CD4-positive, alpha-beta T cell (primary cell): Measurements from ENCODE around the gene OAS3. TPM values are rescaled to one million over a fixed set of nuclear protein-coding genes. Genes with fewer than 3 reads are reported as not detected.
A peak's percentile ranks its signal among the peaks of the same experiment; 100 is the strongest.

ENCODE experiments used
- ATAC-seq: fragments of 200-7000 bp; cut with Tn5 transposase; one replicate; pipeline ENCODE4 v1.10.0; 2022; ENCODE audit warnings: mild to moderate bottlenecking; ENCODE audit not compliant: poor library complexity
- CTCF ChIA-PET: fragments of 350-600 bp; sonication (Branson Sonifier 250); formaldehyde crosslinking; loops from one replicate; lab custom pipeline; 2021; ENCODE audit warnings: antibody characterized with exemption, inconsistent platforms; lab: Charles Lee
- POLR2A ChIA-PET: fragments of 350-600 bp; sonication (Branson Sonifier 250); formaldehyde crosslinking; loops from one replicate; lab custom pipeline; 2021; ENCODE audit warnings: antibody characterized with exemption, inconsistent platforms; lab: Charles Lee
- DNase-seq, 14 experiments: peaks; one replicate each; pipeline ENCODE4 v3.0.0-alpha.2; 2013 to 2020; ENCODE audit warnings: mixed read lengths in 2 of 14
- H3K27ac ChIP-seq, 2 donors: one replicate each; pipeline versions ENCODE4 v1.5.1 to v1.7.0; 2013; ENCODE audit warnings: low read length in 2 of 2, low read depth in 1 of 2, mild to moderate bottlenecking in 1 of 2
- H3K27me3 ChIP-seq, 2 experiments: 1 replicate in 1 of 2; 2 replicates in 1 of 2; pipeline versions ENCODE4 v1.6.1 to v1.7.0; 2013; ENCODE audit warnings: low read length in 2 of 2, control low read depth in 1 of 2, mild to moderate bottlenecking in 1 of 2, moderate library complexity in 1 of 2; ENCODE audit not compliant: insufficient read depth in 2 of 2, control insufficient read depth in 1 of 2
- H3K36me3 ChIP-seq: one replicate; pipeline ENCODE4 v1.6.1; 2013; ENCODE audit warnings: low read length, control low read depth; ENCODE audit not compliant: insufficient read depth
- H3K4me1 ChIP-seq: one replicate; pipeline ENCODE4 v1.6.1; 2013; ENCODE audit warnings: low read length, control low read depth; ENCODE audit not compliant: insufficient read depth
- H3K4me3 ChIP-seq: one replicate; pipeline ENCODE4 v1.5.1; 2013; ENCODE audit warnings: mild to moderate bottlenecking, low read length, moderate library complexity
- H3K9me3 ChIP-seq, 2 experiments: 1 replicate in 1 of 2; 2 replicates in 1 of 2; pipeline versions ENCODE4 v1.6.1 to v1.7.0; 2013; ENCODE audit warnings: low read length in 2 of 2, mild to moderate bottlenecking in 2 of 2, control low read depth in 1 of 2, moderate library complexity in 1 of 2; ENCODE audit not compliant: control insufficient read depth in 1 of 2, insufficient read depth in 1 of 2
- H3K27ac Mint-ChIP-seq: one replicate; pipeline ENCODE4 v1.8.0; 2020; ENCODE audit warnings: mixed read lengths
- H3K27me3 Mint-ChIP-seq: one replicate; pipeline ENCODE4 v1.8.0; 2021; ENCODE audit warnings: mixed read lengths
- H3K36me3 Mint-ChIP-seq: one replicate; pipeline ENCODE4 v1.8.0; 2021; ENCODE audit warnings: low read depth, mixed read lengths
- H3K4me1 Mint-ChIP-seq: one replicate; pipeline ENCODE4 v1.8.0; 2021; ENCODE audit warnings: low read depth, mixed read lengths
- H3K4me3 Mint-ChIP-seq: one replicate; pipeline ENCODE4 v1.8.0; 2020; ENCODE audit warnings: mild to moderate bottlenecking, mixed read lengths
- H3K9me3 Mint-ChIP-seq: one replicate; pipeline ENCODE4 v1.8.0; 2020; ENCODE audit warnings: mixed read lengths
- intact Hi-C, 2 experiments: fragments of 100-400 bp; cut with DNase I in 1 of 2; cut with micrococcal nuclease in 1 of 2; formaldehyde crosslinking; loops; one replicate each; pipeline versions ENCODE4 v1.15.1 to v1.9.0; 2023 to 2025; cut with DNase I, micrococcal nuclease
- total RNA-seq, 174 experiments: library from RNA in 2 of 174; stranded (reverse) in 2 of 174; gene quantifications; one replicate each; pipeline ENCODE4 v1.2.3 and lab custom pipeline; 2021 to 2026
- TF ChIP-seq, protein P1 (sequence below): fragments of 200-600 bp; IDR thresholded peaks from one replicate; pipeline ENCODE4 v1.8.0; 2022; ENCODE audit warnings: antibody characterized with exemption, mild to moderate bottlenecking

Gene OAS3
- total RNA-seq, 2 experiments from 2014 or later = 13.9 to 14.5 TPM

- TF ChIP-seq, protein P1, sequence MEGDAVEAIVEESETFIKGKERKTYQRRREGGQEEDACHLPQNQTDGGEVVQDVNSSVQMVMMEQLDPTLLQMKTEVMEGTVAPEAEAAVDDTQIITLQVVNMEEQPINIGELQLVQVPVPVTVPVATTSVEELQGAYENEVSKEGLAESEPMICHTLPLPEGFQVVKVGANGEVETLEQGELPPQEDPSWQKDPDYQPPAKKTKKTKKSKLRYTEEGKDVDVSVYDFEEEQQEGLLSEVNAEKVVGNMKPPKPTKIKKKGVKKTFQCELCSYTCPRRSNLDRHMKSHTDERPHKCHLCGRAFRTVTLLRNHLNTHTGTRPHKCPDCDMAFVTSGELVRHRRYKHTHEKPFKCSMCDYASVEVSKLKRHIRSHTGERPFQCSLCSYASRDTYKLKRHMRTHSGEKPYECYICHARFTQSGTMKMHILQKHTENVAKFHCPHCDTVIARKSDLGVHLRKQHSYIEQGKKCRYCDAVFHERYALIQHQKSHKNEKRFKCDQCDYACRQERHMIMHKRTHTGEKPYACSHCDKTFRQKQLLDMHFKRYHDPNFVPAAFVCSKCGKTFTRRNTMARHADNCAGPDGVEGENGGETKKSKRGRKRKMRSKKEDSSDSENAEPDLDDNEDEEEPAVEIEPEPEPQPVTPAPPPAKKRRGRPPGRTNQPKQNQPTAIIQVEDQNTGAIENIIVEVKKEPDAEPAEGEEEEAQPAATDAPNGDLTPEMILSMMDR = no peak
- Mint-ChIP-seq H3K4me1 (peaks cover 87% of the 10 kb centered on the region), H3K9me3 (no peaks in the 10 kb centered on the region), H3K27ac (peak overlapping the region; percentile 82), H3K4me3 (peak overlapping the region; percentile 87), H3K27me3 (no peaks in the 10 kb centered on the region), H3K36me3 (peaks cover 40% of the 10 kb centered on the region)
- Histone ChIP-seq H3K27ac (peak overlapping the region; percentile 59 to 66), H3K27me3 (no peaks in the 10 kb centered on the region), H3K9me3 (no peaks in the 10 kb centered on the region), H3K4me3 (peak overlapping the region; percentile 66), H3K4me1 (peaks cover 50% of the 10 kb centered on the region), H3K36me3 (no peaks in the 10 kb centered on the region)
- intact Hi-C loops = loop anchor here in 1 of 2 experiments (5.0 kb wide), 1 partner anchor 75 kb away; no protein-coding TSS in a partner anchor
- ATAC-seq (no peak), DNase-seq (peak in 2 of 14 experiments; percentile 21 to 33)
- ChIA-PET CTCF (interaction anchor here (1.0 to 2.5 kb wide), 2 partner anchors 71 to 85 kb away, joined by 3 to 7 read pairs; partner anchors contain the start of gene OAS2), POLR2A (interaction anchor here (0.6 to 3.8 kb wide), 9 partner anchors 18 to 163 kb away, joined by 3 to 61 read pairs (median 3); partner anchors contain the start of genes OAS2 and OAS3)
Measured at GRCh38 chr12:112907415-112908157, 30.7 kb upstream of the OAS3 start.

GRCh38 chr12:112908548-112908947, 29.7 kb upstream of the OAS3 start:
- Mint-ChIP-seq H3K4me3 (peak overlapping the region; percentile 87), H3K27ac (peak overlapping the region; percentile 82), H3K4me1 (peaks cover 84% of the 10 kb centered on the region), H3K27me3 (no peaks in the 10 kb centered on the region), H3K36me3 (peaks cover 50% of the 10 kb centered on the region), H3K9me3 (peaks cover 7% of the 10 kb centered on the region)
- H3K27me3 ChIP-seq = no peaks in the 10 kb centered on the region
- TF ChIP-seq, protein P1 = no peak
- ChIA-PET CTCF (interaction anchor here (2.5 kb wide), 1 partner anchor 84 kb away, joined by 7 read pairs; no protein-coding TSS in a partner anchor), POLR2A (interaction anchor here (0.6 to 3.8 kb wide), 4 partner anchors 8 to 162 kb away, joined by 3 to 61 read pairs (median 3); partner anchors contain the start of gene OAS2)
- intact Hi-C loops = loop anchor here in 1 of 2 experiments (5.0 kb wide), 1 partner anchor 74 kb away; no protein-coding TSS in a partner anchor
- peaks cover 45% of the 10 kb centered on the region for H3K4me1 ChIP-seq
- peak overlapping the region; percentile 66 for H3K4me3 ChIP-seq
- H3K36me3 ChIP-seq = no peaks in the 10 kb centered on the region
- DNase-seq = peak in 7 of 14 experiments; percentile 9 to 51 (median 19)
- ATAC-seq = peak; percentile 58
- H3K9me3 ChIP-seq = peaks cover 0 to 8% of the 10 kb centered on the region in 2 experiments
- peak overlapping the region; percentile 52 to 66 for H3K27ac ChIP-seq

- no peaks in the 10 kb centered on the region for H3K27me3 Mint-ChIP-seq
- CTCF ChIA-PET = interaction anchor here (1.3 kb wide), 1 partner anchor 9 kb away, joined by 3 read pairs; no protein-coding TSS in a partner anchor
- Histone ChIP-seq H3K4me1 (peaks cover 45% of the 10 kb centered on the region), H3K36me3 (no peaks in the 10 kb centered on the region), H3K4me3 (no peak overlapping the region), H3K27ac (peak overlapping the region in 1 of 2 donors; percentile 66), H3K9me3 (peaks cover 0 to 8% of the 10 kb centered on the region in 2 experiments), H3K27me3 (no peaks in the 10 kb centered on the region)
- TF ChIP-seq, protein P1 = no peak
- peak overlapping the region; percentile 59 for H3K4me3 Mint-ChIP-seq
- peak overlapping the region; percentile 82 for H3K27ac Mint-ChIP-seq
- H3K36me3 Mint-ChIP-seq = peaks cover 60% of the 10 kb centered on the region
- no peak for DNase-seq
- intact Hi-C loops = loop anchor here in 1 of 2 experiments (5.0 kb wide), 1 partner anchor 73 kb away; no protein-coding TSS in a partner anchor
- ATAC-seq = no peak
- H3K4me1 Mint-ChIP-seq = peaks cover 74% of the 10 kb centered on the region
- POLR2A ChIA-PET = interaction anchor here (3.8 kb wide), 1 partner anchor 68 kb away, joined by 61 read pairs; the partner anchor contains the start of gene OAS2
- H3K9me3 Mint-ChIP-seq = peaks cover 7% of the 10 kb centered on the region
Measured at GRCh38 chr12:112909693-112910092, 28.6 kb upstream of the OAS3 start.
